ENCODE measurements around the gene PBX1.

PBX1 gene

DNA sequence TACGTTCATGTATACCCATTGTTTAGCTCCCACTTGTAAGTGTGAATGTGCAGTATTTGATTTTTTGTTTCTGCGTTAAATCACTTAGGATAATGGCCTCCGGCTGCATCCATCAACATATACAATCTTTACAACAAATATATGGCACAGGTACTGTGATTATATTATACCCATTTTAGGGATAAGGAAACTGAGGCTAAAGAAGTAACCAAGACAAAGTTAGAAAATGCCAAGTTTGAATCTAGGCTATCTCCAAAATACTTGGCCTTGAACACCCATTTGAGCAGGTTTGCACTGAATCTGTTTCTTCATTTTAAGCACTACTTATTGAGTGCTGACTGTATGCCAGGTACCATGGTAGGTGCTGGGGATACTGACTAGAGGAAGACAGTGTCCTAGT lies 149.6 kb downstream of the PBX1 start (continued):
- TF ChIP-seq ZBTB20 (tag by site-specific recombination; IDR thresholded peaks at IDR 0.05) (no peak), ZNF394 (tag by site-specific recombination; IDR thresholded peaks at IDR 0.05; ENCODE audit: borderline replicate concordance) (no peak)

DNA sequence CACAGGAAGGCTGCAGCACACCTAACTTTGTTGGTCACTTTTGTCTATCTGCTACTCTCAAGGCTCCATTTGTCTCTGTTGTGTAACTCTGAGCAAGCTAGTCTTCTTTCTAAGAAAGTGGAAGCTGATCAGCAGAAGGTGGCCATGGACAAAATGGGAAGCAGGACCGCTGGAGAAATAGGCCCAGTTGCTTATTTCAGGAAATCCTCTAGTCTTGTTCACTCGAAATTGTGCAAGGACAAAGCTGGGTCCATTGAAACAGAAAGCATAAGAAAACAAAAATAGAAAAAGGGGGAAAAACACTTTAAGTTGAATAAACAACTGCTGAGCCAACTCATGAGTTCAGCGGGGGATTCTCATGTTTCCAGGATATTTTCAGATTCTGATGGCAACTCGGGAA lies 150.1 kb downstream of the PBX1 start:
- POLR2A ChIA-PET = no interaction called here
- peaks cover 4% of the 10 kb centered on the region; the same call in 1 of the 2 replicates for H3K4me1 ChIP-seq (ENCODE audit: control insufficient read depth, insufficient read depth, low read length)

DNA sequence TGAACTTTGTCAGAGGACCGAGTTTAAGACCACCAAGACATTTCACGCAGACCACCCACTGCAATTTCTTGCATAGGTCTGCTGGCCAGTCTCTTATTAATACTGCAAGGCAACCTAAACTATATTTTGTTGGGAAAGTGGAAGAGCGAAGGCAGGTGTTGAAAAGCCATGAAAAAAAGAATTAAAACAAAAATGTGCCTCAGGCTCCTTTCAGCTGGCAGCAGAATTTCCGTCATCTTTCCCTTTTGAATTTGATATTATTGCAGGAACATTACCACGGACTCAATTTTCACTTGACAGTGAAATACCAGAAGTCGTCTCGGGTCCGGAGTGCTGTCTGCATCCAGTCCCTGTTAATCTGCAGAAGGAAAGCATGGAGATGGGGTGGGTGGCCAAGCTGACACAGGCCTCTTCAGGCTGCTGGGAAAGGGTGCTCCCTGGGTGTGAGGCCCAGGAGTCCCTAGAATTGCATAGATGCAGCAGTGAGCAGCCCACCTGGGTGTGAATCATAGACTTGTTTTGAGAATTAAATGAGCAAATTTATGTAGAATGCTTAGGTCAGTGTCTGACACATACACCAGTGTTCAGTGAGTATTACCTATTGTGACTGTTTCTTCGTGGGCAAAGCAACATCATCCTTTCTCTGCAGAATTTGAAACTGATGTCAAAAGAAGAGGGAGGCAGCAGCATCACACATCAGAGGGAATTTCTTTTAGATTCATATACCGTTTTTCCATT lies 150.7 kb downstream of the PBX1 start:
- Histone ChIP-seq H3K9me3 (ENCODE audit: control insufficient read depth, insufficient read depth, low read depth, low read length) (no peaks in the 10 kb centered on the region), H3K4me1 (ENCODE audit: control insufficient read depth, insufficient read depth, low read length) (peaks cover 4% of the 10 kb centered on the region; the same call in 1 of the 2 replicates), H3K36me3 (ENCODE audit: control insufficient read depth in 2 of 2, insufficient read depth in 1 of 2, low read length in 2 of 2) (no peaks in the 10 kb centered on the region), H3K27ac (ENCODE audit: extremely low read depth, low read depth, low read length) (no peak overlapping the region), H3K4me3 (ENCODE audit: low read depth, low read length) (no peak overlapping the region)
- POLR2A ChIA-PET = no interaction called here
- CTCF ChIA-PET = no interaction called here
- TF ChIP-seq, protein P1, sequence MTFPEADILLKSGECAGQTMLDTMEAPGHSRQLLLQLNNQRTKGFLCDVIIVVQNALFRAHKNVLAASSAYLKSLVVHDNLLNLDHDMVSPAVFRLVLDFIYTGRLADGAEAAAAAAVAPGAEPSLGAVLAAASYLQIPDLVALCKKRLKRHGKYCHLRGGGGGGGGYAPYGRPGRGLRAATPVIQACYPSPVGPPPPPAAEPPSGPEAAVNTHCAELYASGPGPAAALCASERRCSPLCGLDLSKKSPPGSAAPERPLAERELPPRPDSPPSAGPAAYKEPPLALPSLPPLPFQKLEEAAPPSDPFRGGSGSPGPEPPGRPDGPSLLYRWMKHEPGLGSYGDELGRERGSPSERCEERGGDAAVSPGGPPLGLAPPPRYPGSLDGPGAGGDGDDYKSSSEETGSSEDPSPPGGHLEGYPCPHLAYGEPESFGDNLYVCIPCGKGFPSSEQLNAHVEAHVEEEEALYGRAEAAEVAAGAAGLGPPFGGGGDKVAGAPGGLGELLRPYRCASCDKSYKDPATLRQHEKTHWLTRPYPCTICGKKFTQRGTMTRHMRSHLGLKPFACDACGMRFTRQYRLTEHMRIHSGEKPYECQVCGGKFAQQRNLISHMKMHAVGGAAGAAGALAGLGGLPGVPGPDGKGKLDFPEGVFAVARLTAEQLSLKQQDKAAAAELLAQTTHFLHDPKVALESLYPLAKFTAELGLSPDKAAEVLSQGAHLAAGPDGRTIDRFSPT (tag by site-specific recombination; IDR thresholded peaks at IDR 0.05) = no peak
- TF ChIP-seq ZBTB7A (tag by site-specific recombination; IDR thresholded peaks at IDR 0.05; ENCODE audit: low read depth) (no peak), SETDB1 (IDR thresholded peaks at IDR 0.05; ENCODE audit: insufficient read length, low read length) (no peak), ZIC2 (tag by site-specific recombination; IDR thresholded peaks at IDR 0.05) (no peak), ZNF274 (IDR thresholded peaks at IDR 0.05; ENCODE audit: low read length) (no peak), ZNF274 (tag by site-specific recombination; IDR thresholded peaks at IDR 0.05; ENCODE audit: borderline replicate concordance) (no peak), ZNF664 (tag by site-specific recombination; IDR thresholded peaks at IDR 0.05) (no peak), ZFP69B (tag by site-specific recombination; IDR thresholded peaks at IDR 0.05) (no peak), ZNF585B (tag by site-specific recombination; IDR thresholded peaks at IDR 0.05) (no peak), HOXC10 (CRISPR knock-in tag; IDR thresholded peaks at IDR 0.05) (no peak), SP2 (tag by site-specific recombination; IDR thresholded peaks at IDR 0.05) (no peak), ZFHX2 (tag by site-specific recombination; conservative IDR thresholded peaks at IDR 0.05) (no peak), ZBTB48 (tag by site-specific recombination; IDR thresholded peaks at IDR 0.05) (no peak), ZNF16 (tag by site-specific recombination; IDR thresholded peaks at IDR 0.05; ENCODE audit: low read depth) (no peak)
- TF ChIP-seq, protein P2, sequence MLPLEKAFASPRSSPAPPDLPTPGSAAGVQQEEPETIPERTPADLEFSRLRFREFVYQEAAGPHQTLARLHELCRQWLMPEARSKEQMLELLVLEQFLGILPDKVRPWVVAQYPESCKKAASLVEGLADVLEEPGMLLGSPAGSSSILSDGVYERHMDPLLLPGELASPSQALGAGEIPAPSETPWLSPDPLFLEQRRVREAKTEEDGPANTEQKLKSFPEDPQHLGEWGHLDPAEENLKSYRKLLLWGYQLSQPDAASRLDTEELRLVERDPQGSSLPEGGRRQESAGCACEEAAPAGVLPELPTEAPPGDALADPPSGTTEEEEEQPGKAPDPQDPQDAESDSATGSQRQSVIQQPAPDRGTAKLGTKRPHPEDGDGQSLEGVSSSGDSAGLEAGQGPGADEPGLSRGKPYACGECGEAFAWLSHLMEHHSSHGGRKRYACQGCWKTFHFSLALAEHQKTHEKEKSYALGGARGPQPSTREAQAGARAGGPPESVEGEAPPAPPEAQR (tag by site-specific recombination; IDR thresholded peaks at IDR 0.05) = no peak
- TF ChIP-seq, protein P3, sequence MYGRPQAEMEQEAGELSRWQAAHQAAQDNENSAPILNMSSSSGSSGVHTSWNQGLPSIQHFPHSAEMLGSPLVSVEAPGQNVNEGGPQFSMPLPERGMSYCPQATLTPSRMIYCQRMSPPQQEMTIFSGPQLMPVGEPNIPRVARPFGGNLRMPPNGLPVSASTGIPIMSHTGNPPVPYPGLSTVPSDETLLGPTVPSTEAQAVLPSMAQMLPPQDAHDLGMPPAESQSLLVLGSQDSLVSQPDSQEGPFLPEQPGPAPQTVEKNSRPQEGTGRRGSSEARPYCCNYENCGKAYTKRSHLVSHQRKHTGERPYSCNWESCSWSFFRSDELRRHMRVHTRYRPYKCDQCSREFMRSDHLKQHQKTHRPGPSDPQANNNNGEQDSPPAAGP (tag by site-specific recombination; IDR thresholded peaks at IDR 0.05) = no peak
- TF ChIP-seq, protein P4, sequence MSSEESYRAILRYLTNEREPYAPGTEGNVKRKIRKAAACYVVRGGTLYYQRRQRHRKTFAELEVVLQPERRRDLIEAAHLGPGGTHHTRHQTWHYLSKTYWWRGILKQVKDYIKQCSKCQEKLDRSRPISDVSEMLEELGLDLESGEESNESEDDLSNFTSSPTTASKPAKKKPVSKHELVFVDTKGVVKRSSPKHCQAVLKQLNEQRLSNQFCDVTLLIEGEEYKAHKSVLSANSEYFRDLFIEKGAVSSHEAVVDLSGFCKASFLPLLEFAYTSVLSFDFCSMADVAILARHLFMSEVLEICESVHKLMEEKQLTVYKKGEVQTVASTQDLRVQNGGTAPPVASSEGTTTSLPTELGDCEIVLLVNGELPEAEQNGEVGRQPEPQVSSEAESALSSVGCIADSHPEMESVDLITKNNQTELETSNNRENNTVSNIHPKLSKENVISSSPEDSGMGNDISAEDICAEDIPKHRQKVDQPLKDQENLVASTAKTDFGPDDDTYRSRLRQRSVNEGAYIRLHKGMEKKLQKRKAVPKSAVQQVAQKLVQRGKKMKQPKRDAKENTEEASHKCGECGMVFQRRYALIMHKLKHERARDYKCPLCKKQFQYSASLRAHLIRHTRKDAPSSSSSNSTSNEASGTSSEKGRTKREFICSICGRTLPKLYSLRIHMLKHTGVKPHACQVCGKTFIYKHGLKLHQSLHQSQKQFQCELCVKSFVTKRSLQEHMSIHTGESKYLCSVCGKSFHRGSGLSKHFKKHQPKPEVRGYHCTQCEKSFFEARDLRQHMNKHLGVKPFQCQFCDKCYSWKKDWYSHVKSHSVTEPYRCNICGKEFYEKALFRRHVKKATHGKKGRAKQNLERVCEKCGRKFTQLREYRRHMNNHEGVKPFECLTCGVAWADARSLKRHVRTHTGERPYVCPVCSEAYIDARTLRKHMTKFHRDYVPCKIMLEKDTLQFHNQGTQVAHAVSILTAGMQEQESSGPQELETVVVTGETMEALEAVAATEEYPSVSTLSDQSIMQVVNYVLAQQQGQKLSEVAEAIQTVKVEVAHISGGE (tag by site-specific recombination; conservative IDR thresholded peaks at IDR 0.05; ENCODE audit: low read depth) = no peak
- TF ChIP-seq, protein P5, sequence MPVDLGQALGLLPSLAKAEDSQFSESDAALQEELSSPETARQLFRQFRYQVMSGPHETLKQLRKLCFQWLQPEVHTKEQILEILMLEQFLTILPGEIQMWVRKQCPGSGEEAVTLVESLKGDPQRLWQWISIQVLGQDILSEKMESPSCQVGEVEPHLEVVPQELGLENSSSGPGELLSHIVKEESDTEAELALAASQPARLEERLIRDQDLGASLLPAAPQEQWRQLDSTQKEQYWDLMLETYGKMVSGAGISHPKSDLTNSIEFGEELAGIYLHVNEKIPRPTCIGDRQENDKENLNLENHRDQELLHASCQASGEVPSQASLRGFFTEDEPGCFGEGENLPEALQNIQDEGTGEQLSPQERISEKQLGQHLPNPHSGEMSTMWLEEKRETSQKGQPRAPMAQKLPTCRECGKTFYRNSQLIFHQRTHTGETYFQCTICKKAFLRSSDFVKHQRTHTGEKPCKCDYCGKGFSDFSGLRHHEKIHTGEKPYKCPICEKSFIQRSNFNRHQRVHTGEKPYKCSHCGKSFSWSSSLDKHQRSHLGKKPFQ (tag by site-specific recombination; IDR thresholded peaks at IDR 0.05) = no peak
- TF ChIP-seq, protein P6, sequence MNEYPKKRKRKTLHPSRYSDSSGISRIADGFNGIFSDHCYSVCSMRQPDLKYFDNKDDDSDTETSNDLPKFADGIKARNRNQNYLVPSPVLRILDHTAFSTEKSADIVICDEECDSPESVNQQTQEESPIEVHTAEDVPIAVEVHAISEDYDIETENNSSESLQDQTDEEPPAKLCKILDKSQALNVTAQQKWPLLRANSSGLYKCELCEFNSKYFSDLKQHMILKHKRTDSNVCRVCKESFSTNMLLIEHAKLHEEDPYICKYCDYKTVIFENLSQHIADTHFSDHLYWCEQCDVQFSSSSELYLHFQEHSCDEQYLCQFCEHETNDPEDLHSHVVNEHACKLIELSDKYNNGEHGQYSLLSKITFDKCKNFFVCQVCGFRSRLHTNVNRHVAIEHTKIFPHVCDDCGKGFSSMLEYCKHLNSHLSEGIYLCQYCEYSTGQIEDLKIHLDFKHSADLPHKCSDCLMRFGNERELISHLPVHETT (tag by site-specific recombination; IDR thresholded peaks at IDR 0.05) = no peak

More for the DNA sequence above, 150.1 kb downstream of the PBX1 start:
- Histone ChIP-seq H3K4me3 (ENCODE audit: low read depth, low read length) (no peak overlapping the region), H3K9me3 (ENCODE audit: control insufficient read depth, insufficient read depth, low read depth, low read length) (no peaks in the 10 kb centered on the region), H3K27ac (ENCODE audit: extremely low read depth, low read depth, low read length) (no peak overlapping the region), H3K36me3 (ENCODE audit: control insufficient read depth in 2 of 2, insufficient read depth in 1 of 2, low read length in 2 of 2) (no peaks in the 10 kb centered on the region)
- CTCF ChIA-PET = no interaction called here
- TF ChIP-seq ZNF426 (tag by site-specific recombination; IDR thresholded peaks at IDR 0.05) = no peak
- TF ChIP-seq ZNF600 (tag by site-specific recombination; IDR thresholded peaks at IDR 0.05) = no peak
- no peak for TF ChIP-seq ZNF354C (tag by site-specific recombination; IDR thresholded peaks at IDR 0.05; ENCODE audit: borderline replicate concordance, low read depth)
